G401 (cell line): ENCODE measurements around the gene GOT1. TPM values are rescaled to one million over a fixed set of nuclear protein-coding genes. Genes with fewer than 3 reads are reported as not detected.
A peak's percentile ranks its signal among the peaks of the same experiment; 100 is the strongest.

Source experiments
- DNase-seq: peaks from one replicate; pipeline ENCODE4 v3.0.0-alpha.2; 2015; ENCODE audit warnings: low spot score
- in situ Hi-C: cut with HindIII; loops from 2 replicates; pipeline ENCODE4 v1.10.0; 2016; ENCODE audit warnings: low sequenced_read_pairs, mixed read lengths
- total RNA-seq: library from RNA; depleted of rRNA; stranded (reverse); fragments of >200 nt; shearing (Covaris generic); gene quantifications from 2 replicates; pipeline ENCODE4 v1.2.3, GENCODE V29; 2014; rRNA removed

The GOT1 gene
- 14.8 and 18.0 TPM in 2 replicates for total RNA-seq

DNA sequence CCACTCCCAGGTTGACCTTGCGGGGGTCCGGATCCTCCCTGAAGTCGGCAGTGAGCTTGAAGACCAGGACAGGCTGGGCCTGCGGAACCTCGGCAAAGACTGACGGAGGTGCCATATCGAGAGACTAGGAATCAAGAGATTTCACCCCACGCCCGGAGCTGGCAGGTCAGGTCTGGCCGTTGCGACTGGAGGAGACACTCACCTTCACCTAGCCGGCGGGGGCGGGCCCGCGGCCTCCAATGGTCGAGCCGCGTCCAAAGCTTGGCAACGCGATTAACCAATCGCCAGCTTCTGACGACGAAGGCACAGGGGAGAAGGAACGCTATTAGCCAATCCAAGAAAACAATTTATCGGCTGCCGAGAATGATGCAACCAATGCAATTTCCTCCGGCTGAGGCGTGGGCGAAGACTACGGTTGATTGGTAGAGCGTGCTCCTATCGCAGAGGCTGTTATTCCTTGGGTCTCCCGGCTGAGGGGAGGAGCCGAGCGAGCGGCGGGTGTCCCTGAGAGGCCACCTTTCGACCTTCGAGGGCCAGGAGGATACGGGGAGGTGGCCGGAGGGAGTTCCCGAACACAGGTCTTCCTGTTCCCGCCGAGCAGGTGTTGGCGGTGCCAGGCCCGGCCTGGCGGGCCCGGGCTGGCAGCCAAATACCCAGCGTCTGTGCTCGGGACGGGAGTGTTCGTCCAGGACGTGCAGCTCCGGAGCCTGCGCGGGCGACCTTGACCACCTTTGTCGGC is at the start of gene GOT1:
Gene GOT1 (minus strand): TSS at position 174 of the 739 bp plus-strand sequence. CDS start 59 bp downstream, at position 115.
- in situ Hi-C loops, result no loop called here
- peak; percentile 99 for DNase-seq

DNA sequence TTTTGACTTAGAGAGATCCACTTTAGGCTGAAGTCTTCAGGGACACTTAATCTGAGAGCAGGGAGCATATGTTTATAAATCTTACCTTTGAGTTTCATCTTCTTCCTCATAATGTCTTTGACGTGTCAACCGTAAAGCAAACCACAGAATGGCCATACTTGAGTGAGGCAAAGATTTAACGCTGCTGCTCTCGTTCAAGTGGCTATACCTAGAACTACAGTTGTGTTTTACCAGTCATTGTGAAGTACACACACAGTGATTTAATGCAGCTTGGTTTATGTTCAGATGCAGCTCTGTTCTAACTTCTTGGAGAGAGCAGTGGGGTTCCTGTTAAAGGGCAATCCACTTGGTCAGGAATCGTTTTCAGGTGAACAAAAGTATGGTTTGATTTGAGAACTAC is 39.9 kb upstream of the GOT1 start:
- no peak for DNase-seq
- in situ Hi-C loops, result no loop called here

GRCh38 chr10:99467236-99467999 is 37.0 kb upstream of the GOT1 start:
- in situ Hi-C loops, result no loop called here
- no peak for DNase-seq

- no peak for DNase-seq
- in situ Hi-C loops, result no loop called here
These were observed 36.3 kb upstream of the GOT1 start for GRCh38 chr10:99466632-99467223.

- no peak for DNase-seq
These were observed 30.8 kb upstream of the GOT1 start for GRCh38 chr10:99461230-99461629.

DNA sequence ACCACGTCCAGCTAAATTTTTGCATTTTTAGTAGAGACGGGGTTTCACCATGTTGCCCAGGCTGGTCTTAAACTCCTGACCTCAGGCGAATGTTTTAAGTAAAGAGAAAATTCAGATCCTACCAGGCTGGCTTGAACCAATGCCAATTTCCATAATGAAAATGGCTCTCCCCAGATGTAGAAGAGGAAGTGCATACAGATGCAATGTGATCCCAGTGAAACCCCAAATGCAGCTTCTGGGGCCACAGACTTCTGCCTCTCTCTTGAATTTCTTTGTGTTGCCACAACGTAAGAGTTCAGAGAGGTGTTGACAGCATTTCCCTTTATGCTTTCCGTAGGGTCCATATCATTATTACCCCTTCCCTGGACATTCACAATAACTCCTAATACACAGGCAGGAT is 29.6 kb upstream of the GOT1 start:
- in situ Hi-C loops, result no loop called here
- DNase-seq, result no peak

More at GRCh38 chr10:99461230-99461629, 30.8 kb upstream of the GOT1 start:
- in situ Hi-C loops, result no loop called here

DNA sequence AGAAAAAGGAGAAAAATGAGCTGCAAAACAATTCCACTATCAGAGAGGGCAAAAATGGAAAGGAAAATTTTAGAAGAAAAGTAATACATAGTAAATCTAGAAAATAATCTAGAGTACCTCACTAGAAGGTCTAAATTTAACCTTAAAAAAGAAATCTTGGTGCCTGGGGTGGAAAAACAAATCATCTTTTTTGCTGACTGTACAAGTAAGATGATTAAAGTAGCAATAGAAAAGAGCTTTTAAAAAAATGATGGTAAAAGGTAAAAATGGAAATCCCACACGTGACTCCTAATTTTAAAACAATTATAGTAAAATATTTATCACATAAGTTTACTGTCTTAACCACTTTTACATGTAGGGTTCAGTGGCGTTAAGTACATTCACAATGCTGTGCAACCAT is 28.8 kb upstream of the GOT1 start:
- DNase-seq, result no peak
- in situ Hi-C loops, result no loop called here

DNA sequence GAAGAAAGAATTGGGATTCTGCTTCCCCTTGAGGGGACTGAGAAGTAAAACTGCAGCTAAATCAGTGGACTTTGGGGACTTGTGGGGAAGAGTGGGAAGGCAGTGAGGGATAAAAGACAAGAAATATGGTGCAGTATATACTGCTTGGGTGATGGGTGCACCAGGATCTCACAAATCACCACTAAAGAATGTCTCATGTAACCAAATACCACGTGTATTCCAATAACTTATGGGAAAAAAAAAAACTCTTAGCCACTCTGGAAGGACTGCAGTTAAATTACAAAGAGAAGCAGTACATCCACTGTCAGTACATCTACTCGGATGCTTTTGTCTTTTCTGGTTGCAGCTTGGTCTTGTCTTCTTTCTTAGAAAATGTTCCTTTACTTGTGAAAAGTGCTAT is 27.4 kb upstream of the GOT1 start:
- DNase-seq, result no peak
- in situ Hi-C loops, result no loop called here

DNA sequence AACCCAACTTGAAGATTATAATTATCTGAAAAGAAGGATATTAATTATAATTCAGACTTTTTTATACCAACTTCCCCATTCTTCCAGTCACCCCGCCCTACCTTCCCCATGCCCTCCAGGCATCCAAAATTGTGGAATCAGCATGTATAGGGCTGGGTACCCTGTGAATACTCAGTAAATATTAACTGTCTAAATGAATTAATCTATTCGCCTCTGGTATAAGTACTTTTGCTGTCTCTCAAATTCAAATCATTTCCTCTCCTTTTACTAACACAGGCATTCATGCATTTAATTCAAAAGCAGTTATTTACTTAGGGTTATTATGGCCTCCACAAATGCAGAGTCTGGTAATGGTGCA is 26.5 kb upstream of the GOT1 start:
- DNase-seq, result no peak
- in situ Hi-C loops, result no loop called here

DNA sequence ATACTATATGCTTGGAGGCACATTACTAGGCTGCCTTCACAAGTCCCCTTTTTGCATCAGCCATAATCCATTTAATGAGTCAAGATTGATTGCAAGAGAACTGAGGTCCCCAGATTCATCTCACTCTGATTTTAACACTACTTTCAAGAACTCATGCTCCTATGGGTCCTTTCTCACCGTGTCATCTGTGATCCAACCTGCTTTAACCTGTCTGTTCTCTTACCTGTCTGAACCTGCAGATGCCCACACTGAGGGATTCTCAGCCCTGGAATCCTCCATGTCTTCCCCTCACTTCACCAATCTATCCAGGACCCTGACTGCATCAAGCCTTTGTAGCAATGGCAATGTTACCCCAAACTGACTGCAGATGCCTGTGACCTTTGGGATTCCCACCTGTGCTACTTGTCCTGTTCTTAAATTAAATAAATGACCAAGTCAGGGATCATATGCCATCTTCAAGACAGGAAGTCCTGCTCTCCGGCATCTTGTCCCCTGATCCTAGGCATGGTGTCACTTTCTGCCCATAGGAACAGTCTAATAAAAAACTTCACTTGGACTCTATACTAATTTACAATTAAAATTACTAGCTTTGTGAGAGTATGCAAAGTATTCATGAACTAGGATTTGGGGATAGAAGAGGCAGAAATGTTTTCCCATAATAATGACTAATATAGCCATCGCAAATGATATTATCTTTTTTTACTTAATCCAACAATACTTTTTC is 25.9 kb upstream of the GOT1 start:
- no peak for DNase-seq
- in situ Hi-C loops, result no loop called here

- DNase-seq, result no peak
- in situ Hi-C loops, result no loop called here
These were observed 21.6 kb upstream of the GOT1 start for GRCh38 chr10:99451981-99452380.

- no peak for DNase-seq
- in situ Hi-C loops, result no loop called here
These were observed 21.0 kb upstream of the GOT1 start for GRCh38 chr10:99451499-99451788.

GRCh38 chr10:99450624-99451498 is 20.4 kb upstream of the GOT1 start:
- no peak for DNase-seq
- in situ Hi-C loops, result no loop called here

DNA sequence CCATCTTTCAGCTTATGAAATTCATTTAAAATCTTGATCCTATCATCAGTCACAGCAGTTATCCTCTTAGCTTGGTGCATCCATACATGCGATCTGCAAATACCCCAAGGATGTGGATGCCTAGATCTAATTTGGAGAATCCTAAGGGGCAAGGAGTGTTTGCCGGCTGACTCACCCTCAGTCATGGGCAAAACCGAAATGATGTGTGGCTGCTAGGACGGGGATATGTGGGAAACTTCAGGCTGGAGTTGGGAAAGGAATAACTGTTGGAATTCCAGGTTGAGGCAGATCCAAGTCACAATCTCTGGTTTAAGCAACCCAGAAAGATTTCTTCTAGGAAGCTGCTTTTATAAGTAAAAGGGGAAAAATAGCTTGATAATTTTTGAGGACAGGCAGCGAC is 19.7 kb upstream of the GOT1 start:
- in situ Hi-C loops, result no loop called here

DNA sequence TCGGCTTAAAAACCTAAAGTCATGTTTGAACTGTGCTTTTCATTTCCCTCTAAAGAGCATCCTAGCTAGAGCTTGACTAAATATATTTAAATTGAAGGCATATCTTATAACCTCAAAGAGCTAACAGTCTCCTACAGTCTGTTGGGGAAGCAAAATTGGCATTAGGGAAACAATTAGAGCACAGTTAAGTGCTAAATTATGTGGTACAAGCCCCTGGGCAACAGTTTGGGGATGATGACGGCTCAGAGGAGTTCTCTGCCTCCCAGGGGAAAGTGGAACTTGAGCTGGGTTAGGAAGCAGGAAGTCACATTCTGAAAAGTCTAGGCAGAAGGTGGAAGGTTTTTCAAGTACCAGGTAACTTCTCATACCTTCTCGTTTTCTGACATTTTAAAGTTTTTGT is 18.6 kb upstream of the GOT1 start:
- in situ Hi-C loops, result no loop called here
- DNase-seq, result no peak

More for the DNA sequence above, 19.7 kb upstream of the GOT1 start:
- DNase-seq, result no peak

DNA sequence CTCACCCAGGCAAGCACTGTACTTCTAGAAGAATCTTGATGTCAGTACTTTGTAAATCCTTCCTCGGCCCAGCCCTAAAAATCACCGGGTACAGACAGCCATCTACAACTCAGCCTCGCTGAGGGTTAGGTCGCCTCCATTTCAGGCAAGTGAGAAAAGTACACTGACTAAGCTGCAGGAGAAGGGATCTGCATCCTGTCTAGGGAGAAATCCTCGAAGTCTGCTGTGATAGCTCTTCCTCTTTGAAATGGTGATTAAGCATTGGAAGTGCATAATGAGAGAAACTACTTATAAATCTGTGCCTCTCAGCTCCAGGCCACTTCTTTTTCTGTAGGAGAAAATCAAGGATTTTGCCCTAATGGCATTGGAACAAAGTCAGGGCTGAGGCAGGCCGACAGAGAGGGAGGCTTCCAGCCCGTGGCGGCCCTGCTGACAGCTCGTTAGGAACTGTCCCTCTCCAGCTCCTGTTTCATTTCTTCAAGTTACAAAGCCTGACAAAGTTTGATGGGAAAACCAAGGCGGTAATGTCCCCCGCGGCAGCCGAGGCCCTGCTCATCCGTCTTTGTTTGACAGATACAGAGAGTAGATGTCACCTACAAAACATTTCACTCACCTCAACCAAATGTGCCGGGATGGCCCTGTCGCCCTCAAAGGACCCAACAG is 14.1 kb upstream of the GOT1 start:
- in situ Hi-C loops, result no loop called here
- no peak for DNase-seq

DNA sequence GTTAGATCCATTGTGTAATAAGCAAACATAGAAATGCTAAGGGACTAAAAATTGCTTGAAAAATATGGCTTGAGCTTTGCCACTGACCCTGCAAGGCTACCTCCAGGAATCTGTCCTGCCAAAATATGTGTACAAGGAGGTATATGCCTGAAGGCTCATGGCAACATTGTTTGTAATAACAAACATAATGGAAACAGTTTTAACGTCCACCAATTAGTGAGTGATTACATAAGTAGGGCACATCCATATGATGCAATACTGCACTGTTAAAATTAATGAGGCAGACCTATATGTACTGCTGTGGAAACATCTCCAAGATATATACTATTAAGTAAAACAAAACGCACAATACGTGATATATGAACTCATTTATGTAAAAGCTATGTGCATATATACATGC is 13.1 kb upstream of the GOT1 start:
- in situ Hi-C loops, result no loop called here
- DNase-seq, result no peak

GRCh38 chr10:99442394-99442793 is 12.0 kb upstream of the GOT1 start:
- in situ Hi-C loops, result no loop called here
- no peak for DNase-seq

DNA sequence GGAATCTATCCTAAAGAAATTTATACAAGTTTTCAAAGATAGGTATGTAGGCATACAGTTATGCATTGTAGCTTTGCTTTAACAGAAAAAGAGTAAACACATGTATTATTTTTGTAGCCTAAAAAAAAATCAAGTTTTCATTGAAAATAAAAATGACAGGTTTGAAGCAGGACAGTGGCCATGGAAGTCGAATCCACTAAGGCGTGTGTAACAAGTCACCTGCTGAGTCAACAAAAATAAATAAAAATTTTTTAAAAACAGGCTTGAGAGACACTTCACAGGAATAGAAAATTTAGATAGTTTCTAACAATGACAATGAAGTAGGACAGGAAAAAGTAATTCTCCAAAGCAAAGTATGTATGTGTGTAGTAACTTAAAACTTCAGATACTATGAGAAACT is 8.5 kb upstream of the GOT1 start:
- no peak for DNase-seq
- in situ Hi-C loops, result no loop called here
